Occipital lobe (tissue), 2 donors: ENCODE measurements around the gene MAST4. TPM values are rescaled to one million over a fixed set of nuclear protein-coding genes. Genes with fewer than 3 reads are reported as not detected.
"Not testable (repeated sequence)": the region's sequence is repeated elsewhere in the genome, so short reads cannot be mapped to it uniquely, and the experiment has no call there.

Experiments used
- DNase-seq: peaks from one replicate; lab custom pipeline; 2025; lab: John Stamatoyannopoulos, UW
- total RNA-seq: library from RNA; depleted of rRNA; stranded (reverse); fragments of >200 nt; gene quantifications from one replicate; pipeline ENCODE4 v1.2.3, GENCODE V29; 2014

MAST4 gene
- total RNA-seq, 1 donor from 2014 or later, result 13.6 TPM

DNA sequence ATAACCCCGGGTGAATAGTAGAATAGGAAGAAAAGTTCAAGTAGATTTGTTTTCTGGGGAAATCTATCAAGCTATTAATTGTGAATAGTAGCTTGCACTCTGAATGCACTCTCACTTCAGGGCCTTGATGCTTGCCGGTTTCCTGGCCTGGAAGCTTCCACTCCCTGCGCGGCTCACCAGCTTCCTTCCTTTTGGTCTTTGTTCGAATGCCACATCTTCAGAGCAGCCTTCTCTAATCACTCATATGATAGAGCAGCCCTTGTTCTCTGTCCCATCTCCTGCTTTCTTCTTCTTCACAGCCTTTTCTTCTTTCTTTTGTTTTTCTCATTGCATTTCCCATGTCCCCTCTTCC is 146.7 kb downstream of the MAST4 start:
- no peak for DNase-seq

DNA sequence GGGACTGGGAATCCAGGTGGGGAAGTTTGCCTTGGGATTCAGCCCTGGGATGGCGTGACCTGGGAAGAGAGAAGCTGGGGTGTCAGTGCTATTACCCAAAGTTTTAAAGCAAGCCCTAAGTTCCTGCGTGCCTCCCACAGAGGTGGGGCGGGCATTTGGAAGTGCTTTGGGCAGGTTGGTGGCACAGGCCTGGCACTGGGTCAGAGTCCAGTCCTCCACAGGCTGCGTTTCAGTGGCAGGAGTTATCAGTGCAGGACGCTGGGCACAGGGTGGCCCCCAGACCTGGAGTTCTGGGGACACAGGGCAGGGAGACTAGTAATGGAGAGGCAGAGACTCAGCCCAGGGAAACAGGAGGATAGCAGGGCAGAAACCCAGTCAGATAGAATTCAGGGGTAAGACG is 147.2 kb downstream of the MAST4 start:
- no peak for DNase-seq

DNA sequence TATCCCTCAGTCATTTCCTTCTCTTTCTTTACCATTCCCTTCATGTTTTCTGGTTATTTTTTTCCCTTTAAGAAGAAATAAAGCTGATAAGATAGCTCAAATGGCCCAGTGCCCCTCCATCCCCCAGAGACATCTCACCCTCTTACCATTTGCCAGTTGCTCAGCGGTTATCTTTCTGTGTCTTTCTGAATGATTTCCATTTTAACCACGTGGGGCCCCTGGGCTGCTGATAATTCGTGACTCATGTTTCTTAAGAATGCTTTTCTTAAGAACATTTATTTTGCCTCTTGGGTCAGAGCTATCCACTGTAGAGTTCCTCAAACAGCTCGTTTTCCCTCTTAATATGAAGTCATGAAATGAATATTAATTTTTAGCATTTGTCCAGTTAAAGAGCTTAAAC is 147.8 kb downstream of the MAST4 start:
- no peak for DNase-seq

DNA sequence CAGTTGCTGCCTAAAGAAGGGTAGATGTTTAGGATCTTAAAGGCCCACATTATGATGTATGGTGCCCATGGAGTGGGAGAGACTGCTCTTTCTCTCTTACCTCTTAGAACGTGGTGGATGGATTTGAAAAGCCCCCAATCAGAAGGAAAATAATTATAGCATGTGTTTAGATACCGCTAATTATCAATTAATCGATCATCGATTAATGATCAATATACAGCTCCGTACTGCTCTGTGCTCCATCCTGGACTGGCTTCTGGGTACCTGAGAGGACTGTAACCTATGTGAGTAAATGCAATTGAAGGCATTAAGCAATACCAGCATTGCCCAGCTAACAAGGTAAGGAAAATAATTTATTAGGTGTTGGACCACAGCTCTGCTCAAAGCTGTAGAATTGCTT is 149.1 kb downstream of the MAST4 start:
- no peak for DNase-seq

DNA sequence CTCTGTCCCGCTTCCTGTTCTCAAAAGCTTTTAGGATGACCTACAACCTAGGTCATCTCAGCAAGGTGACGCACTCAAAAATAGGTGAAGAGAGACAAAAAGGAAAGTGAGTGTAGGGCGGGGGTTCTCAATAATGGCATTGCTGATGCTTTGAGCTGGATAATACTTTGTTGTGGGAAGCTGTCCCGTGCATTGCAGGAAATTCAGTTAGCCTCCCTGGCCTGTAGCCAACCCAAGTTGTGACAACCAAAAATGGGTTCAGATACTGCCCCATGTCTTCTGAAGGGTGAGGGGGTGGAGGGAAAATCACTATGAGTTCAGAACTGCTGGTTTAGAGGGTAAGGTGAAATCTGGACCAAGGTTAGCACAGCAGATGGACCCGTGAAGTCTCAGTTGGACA is 151.4 kb downstream of the MAST4 start:
- DNase-seq, result no peak

DNA sequence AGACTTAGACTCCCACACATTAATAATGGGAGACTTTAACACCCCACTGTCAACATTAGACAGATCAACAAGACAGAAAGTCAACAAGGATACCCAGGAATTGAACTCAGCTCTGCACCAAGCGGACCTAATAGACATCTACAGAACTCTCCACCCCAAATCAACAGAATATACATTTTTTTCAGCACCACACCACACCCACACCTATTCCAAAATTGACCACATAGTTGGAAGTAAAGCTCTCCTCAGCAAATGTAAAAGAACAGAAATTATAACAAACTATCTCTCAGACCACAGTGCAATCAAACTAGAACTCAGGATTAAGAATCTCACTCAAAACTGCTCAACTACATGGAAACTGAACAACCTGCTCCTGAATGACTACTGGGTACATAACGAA is 156.5 kb downstream of the MAST4 start:
- not testable (repeated sequence) for DNase-seq

DNA sequence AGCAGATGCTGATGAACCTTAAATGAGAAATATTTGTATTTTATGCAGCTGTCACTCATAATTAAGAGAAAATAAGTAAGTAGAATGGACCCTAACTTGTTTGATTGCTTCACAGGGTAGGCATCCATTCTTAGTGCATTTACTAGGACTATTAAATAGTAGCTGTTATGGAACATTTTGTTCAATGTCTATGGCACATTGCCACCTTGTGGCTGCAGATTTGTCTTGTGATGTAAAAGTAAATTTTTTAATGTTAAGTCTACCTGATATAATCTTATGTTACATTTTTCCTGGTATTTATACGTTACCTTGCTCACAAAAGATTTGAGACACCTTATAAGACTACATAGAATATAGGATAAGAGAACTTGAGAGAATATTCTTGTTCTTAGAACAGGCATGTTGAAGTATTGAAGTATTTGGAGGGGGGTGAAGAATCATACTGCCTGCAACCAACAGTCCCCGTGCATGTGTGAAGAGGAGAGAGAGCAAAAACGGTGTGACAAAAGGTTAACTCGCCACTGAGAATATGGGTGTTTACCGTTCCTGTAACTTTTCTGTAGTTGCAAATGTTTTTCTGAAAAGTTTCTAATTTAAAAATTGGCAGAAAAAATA is 161.1 kb downstream of the MAST4 start:
- DNase-seq, result no peak

DNA sequence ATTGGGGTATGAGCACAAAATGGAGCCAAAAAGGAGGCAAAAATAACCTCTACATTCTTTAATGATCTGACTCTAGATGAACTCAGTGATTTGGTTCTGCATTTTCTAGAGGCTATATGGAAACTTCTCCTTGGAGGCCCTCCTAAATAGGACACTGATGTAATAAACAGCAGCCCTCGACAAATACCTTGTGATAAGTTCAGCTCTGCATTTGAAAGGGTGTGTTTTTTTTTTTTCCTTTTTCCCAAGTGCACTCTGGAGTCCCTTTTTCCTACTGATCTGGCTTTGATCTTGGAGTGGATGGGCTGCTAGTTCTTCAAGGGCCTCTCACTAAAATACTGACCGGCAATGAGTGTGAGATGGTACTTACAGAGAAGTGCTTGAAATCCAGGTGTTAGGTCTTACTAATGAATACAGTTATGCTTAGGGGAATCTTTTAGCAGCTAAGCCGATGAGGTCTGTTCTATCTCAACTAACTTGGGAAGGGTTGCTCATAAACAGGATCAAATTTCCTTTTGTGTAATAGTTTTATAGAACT is 161.7 kb downstream of the MAST4 start:
- DNase-seq, result no peak

DNA sequence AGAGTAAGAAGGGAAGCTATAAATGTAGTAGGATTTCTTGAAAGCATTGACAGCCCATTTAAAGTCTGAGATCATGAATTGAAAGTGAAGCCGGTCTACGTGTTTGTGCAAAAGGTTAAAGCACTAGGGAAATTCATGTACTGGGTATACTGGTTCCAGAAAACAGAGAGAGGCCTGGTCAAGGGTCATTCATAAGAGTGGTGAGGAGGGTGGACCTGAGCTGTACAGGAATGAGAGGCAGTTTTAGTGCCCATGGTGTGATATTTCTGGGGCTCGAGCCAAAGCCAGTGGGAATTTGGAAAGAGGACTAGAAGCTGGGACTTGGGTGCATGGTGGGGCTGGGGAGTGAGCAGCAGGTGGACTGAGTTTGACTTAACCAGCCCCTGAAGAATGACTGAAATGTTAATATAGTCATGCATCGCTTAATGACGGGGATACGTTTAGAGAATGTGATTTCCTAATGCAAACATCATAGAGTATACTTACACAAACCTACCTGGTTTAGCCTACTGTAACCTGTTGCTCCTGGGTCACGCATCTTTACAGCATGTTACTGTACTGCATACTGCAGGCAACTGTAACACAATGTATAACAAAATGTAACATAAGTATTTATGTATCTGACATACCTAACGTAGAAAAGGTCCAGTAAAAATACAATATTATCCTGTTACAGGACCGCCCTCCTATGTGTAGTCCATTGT is 173.0 kb downstream of the MAST4 start:
- no peak for DNase-seq

DNA sequence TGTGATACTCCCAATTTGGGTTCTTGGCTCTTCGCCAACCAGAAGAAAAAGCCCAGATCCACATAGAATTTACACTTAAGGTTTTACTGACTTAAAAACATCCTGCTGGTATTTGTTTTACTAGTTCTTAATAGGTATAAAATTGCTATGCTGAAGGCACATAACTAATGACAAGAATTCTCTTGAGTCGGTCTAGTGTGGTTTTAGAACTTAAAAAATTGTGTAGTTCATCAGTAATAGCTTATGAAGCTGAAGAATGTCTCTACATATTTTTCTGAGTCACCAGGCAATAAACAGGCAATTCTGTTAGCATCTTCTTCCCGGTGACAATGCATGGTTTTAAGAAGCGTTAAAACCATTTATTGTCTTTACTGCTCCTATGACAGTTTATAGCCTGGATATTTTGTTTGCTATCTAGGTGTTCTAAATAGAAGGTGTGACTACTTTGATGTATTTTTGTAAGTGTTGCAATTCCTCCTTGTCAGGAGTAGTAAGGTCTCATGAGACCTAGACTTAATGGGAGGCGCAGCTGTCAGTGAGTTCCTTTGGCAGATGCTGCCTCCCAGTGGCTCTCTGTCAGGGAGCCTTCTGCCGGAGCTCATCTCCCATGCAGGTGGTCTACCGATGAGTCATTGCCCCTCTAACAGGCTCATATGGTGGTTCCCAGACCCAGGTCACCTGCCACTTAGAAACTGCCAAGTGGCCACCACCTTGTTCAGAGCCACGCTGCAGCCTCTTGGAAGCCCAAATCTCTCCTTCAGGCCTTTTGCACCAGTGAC is 173.8 kb downstream of the MAST4 start:
- no peak for DNase-seq

DNA sequence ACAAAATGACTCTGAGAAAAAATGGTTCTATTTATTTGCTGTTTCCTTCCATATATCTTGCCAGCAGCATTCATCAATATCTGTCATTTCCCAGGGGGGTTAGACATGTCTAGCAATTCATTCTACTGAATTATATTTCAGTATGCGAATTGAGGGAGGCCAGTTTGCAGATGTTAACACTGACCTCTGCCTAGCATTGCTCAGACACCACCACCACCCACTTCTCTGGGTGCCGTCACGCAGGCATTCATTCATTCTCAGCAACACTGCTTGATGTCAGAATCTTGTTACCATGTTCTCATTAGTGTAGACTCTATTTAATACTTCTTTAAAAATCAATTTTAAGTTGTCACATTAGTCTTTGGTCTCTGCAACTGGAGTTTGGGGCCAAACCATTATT is 181.7 kb downstream of the MAST4 start:
- no peak for DNase-seq

DNA sequence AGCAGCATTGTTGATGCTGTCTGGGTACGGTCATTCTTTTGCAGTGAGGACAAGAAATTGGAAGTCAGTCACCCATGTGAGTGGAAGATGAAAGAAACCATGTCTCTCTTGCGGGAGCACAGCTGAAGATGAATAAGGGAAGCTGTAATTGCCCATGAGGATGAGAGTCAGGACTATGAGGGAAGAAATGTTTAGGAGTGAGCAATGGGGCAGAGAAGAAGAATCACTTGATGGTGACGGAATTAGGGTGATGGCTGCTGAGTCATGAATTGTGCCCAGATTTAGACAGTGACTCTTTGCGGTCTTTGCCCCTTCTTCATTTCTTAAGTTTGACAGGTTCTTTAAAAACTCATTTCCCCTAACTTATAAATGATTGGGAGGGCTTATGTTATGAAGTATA is 183.3 kb downstream of the MAST4 start:
- no peak for DNase-seq

DNA sequence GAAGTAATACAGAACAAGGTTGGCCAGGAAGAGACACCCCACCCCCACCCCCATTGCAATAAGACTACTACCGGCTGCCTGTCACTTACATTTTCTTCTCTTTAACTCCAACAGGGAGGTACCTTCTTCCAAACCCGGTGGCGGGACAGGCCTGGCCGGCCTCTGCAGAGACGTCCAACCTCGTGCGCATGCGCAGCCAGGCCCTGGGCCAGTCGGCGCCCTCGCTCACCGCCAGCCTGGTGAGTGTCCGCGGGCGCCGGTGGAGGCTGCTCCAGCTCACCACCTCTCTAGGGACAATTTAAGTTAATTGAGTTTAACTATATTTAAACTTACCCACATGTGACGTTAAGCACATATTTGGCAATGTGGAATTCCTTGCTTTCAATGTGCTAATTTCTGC is 192.4 kb downstream of the MAST4 start:
- DNase-seq, result no peak

DNA sequence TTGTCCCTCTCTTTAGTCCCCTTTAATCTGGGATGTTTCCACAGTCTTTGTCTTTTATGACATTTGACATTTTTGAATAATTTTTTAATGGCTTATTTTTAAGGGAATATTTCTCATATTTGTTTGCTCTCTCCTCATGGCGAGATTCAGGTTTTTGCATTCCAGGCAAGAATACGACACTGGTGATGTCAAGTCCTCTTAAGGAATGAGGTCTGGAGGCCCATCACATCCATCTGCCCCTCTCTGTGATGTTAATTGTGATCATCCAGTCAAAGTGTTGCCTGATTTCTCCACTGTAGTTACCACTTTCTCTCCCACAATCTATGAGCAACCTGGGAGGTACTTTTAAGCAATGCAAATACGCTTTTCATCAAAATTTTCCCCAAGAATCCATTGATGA is 193.2 kb downstream of the MAST4 start:
- no peak for DNase-seq

DNA sequence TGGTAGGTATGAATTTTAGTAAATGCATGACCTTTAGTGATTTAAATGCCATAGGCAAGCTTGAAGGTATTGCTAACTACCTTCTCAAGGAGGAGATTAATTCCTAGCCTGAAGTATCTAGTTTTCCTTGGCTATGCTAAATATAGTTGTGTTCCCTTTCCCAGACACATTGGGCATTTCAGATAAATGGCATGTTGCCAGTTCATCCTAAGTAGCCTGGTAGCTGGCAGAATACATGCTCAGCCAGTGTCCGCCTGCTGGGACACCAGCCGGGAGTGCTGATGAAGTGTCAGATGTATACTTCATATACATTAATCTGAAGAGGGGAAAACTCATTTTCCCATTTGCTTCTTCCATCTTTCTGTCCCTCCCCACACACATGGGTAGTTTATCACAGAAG is 196.9 kb downstream of the MAST4 start:
- DNase-seq, result no peak

DNA sequence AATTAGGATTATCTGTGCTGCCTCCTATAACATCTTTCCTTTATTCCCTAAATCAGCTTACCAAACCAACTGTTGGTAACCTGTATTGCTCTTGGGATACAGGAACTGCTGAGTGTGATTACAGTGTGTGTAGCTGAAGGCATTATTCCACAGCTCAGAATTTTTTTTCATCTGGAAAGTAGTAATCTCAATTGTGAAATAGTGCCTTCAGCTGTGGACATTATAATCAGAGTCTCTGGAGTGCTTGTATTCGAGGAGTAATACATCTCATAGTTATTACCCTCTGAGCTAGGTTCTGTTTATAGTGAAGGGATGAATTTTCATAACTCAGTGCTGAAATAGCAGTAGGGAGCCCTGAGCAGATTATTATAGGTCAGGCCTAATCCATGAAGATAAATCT is 199.5 kb downstream of the MAST4 start:
- no peak for DNase-seq

DNA sequence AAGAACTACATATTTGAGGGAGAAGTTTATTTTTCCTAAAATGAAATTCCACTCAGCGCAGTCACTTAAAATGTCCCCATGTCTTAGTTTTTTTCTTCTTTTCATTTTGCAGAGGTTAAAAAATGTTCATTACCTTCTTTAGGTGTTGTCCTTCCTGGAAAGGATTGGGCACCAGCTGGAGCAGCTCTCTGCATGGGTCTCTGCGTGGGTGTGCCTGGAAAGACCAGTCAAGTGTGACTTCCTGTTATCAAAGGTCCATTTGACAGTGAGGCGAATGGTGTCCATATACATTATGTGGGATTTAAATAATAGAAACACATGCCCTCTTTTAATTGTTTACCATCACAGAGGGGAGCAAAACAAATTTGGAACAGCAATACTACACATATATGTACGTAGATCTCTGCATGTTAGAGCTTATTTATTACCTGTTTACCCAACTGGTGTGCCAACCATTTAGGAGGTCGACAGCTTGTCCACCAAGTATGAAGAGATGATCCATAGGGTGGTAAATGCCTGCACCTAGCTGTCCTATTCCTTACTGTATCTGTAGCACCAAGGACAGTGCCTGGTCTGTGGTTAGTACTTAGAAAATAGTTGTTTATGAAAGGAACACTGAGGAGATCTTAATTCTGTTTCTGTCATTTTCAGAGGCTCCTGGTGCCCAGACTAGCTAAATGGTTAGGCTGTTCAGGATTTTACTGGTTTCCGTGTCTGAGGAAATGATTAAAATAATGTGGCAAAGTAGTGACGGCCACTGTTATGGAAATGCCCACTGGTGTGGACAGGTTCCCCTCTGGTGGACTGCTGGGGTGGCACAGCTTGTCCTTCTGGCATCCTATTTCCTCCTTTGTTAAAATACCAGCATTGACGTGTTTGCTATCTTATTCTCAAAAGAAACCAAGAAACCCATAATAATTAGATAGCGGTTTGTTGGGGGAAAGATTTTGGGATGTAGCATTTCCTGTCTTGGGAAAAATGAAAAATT is 200.4 kb downstream of the MAST4 start:
- DNase-seq, result no peak

DNA sequence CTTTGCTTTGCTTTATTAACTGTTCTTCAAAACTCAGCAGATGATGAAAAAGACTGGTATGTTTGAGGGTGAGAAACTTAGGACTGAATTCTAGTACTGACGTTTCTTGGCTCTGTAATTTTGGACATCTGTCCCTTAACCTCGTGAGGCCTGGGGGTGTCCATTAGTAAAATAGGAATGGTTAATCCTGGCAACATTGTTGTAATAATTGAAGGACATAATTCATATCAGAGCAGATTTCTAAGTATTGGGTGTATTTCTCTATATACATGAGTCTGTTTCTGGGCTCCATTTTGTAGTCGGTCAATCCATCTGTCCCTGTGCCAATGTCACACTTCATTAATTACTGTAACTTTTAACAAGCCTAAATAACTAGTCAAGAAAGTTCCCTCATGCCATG is 206.7 kb downstream of the MAST4 start:
- DNase-seq, result no peak

DNA sequence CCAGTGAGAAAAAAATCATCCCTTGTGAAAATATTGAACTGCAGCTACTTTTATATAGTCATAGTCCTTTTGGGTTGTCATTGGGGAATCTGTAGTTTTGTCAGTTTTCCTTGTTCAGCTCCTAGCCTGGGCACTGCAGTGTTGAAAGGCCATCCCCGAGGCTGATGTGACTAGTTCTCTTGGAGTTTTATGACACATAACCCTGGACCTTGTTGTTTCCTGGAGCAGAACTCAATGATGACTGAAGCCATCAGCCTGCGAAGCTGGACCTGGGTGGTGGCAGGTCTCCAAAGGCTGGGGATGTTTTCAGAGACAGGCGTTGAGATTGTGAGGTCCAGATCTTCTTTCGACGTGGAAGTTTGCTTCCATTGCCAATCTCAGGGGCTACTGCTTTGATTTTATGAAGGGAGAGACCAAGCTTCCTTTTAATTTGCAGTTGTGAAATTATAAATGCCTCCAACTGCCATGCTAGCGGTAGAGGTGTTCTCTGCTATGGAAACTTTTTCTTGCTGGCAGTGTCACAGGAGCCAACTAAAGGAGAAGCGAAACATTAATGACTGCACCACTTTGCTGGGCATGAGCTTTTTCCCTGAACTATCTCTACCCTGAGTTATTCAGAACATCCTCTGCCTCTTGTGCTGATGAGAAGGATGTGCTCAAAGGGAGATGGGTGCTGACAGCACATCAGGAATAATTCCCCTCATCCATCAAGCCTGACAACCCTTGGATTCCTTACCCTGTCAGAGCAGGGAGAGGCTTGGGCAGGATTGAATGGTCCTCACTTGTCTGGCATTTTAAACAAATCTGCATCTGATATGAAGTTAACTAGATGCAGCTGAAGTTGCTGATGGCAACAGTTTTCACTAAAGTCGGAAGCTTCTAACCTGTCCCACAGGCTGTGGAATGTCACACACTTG is 209.6 kb downstream of the MAST4 start:
- no peak for DNase-seq

DNA sequence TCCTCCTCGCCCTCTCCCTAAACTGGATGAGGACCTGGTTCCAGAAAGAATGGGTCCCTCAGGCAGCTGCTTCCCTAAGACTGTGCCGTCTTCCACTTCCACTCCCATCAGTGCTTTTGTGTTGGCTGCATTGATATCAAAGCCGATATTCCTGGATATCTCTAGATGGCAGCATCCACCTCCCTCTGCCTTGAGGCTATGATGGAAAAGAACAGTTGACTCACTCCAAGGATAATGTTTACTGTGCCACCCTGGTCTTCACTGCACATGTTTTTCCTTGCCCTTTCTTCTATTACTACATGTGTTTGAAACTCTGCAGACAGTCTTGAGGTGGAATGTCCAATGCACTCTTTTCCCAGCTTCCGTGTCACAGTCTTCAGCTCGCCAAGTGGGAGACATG is 211.6 kb downstream of the MAST4 start:
- DNase-seq, result peak; percentile 51
